ENCODE measurements around the gene GNA14. TPM values are rescaled to one million over a fixed set of nuclear protein-coding genes. Genes with fewer than 3 reads are reported as not detected.

GNA14 gene
- total RNA-seq, 1 experiment from 2014 or later = 0.25 TPM

- TF ChIP-seq SIN3A (IDR thresholded peaks at IDR 0.05; ENCODE audit: low read depth) = no peak
- no peak for TF ChIP-seq POLR2AphosphoS5 (IDR thresholded peaks at IDR 0.05; ENCODE audit: low read depth, low read length)
- no peak for TF ChIP-seq YY1 (IDR thresholded peaks at IDR 0.05; ENCODE audit: extremely low read depth, insufficient replicate concordance, low read depth, low read length)
Measured at GRCh38 chr9:77601476-77602099, 46.5 kb downstream of the GNA14 start (continued).

GRCh38 chr9:77600810-77601209 lies 47.3 kb downstream of the GNA14 start:
- no peak for ATAC-seq
- H3K27ac ChIP-seq (ENCODE audit: low read depth, low read length) = no peak overlapping the region
- H3K27me3 ChIP-seq (ENCODE audit: insufficient read depth, low read length) = peaks cover 15% of the 10 kb centered on the region; the same call in 1 of the 2 replicates
- ChIA-PET RAD21 (ENCODE audit: low non-redundant PET in 1 of 2, low total read pairs in 2 of 2, uncharacterized antibody in 2 of 2, unreplicated experiment in 2 of 2) (no interaction called here), POLR2A (no interaction called here), CTCF (no interaction called here)
- intact Hi-C loops (cut with micrococcal nuclease) = no loop called here
- H3K4me2 ChIP-seq (ENCODE audit: low read length) = no peak overlapping the region
- no peak overlapping the region for H3K4me3 ChIP-seq (replicated peaks in 1 of 2; ENCODE audit: low read depth in 1 of 2, low read length in 2 of 2)
- no peak for TF ChIP-seq FOSL1 (IDR thresholded peaks at IDR 0.05; ENCODE audit: low read depth)
- no peaks in the 10 kb centered on the region for H4K20me1 ChIP-seq (ENCODE audit: insufficient read depth)
- no peaks in the 10 kb centered on the region for H3K9me2 ChIP-seq (ENCODE audit: insufficient read depth)
- no peaks in the 10 kb centered on the region for H3K79me2 ChIP-seq (ENCODE audit: insufficient read depth, low read length)
- no peaks in the 10 kb centered on the region for H3K9me3 ChIP-seq (ENCODE audit: control insufficient read depth in 1 of 2, insufficient read depth in 1 of 2, low read depth in 1 of 2, low read length in 2 of 2)
- H3K4me1 ChIP-seq (ENCODE audit: control insufficient read depth in 1 of 2, insufficient read depth in 2 of 2, low read length in 2 of 2) = no peaks in the 10 kb centered on the region
- H3K36me3 ChIP-seq (ENCODE audit: control insufficient read depth in 1 of 2, insufficient read depth in 2 of 2, low read length in 2 of 2) = no peaks in the 10 kb centered on the region
- no peak overlapping the region for H3K9ac ChIP-seq (ENCODE audit: low read length)
- BruUV-seq (replicated peaks) = no TSS peak
- no peak for DNase-seq (ENCODE audit: low read depth, low spot score)
- no peak overlapping the region for H2AFZ ChIP-seq (ENCODE audit: low read depth, low read length, poor library complexity, severe bottlenecking)

GRCh38 chr9:77599492-77599891 lies 48.6 kb downstream of the GNA14 start:
- no peak for DNase-seq (ENCODE audit: low read depth, low spot score)
- Histone ChIP-seq H3K9me2 (ENCODE audit: insufficient read depth) (no peaks in the 10 kb centered on the region), H3K9ac (ENCODE audit: low read length) (no peak overlapping the region), H3K4me3 (replicated peaks in 1 of 2; ENCODE audit: low read depth in 1 of 2, low read length in 2 of 2) (no peak overlapping the region), H3K27me3 (ENCODE audit: insufficient read depth, low read length) (peaks cover 9% of the 10 kb centered on the region; the same call in 1 of the 2 replicates), H3K9me3 (ENCODE audit: control insufficient read depth in 1 of 2, insufficient read depth in 1 of 2, low read depth in 1 of 2, low read length in 2 of 2) (no peaks in the 10 kb centered on the region), H3K4me1 (ENCODE audit: control insufficient read depth in 1 of 2, insufficient read depth in 2 of 2, low read length in 2 of 2) (no peaks in the 10 kb centered on the region), H4K20me1 (ENCODE audit: insufficient read depth) (no peaks in the 10 kb centered on the region), H2AFZ (ENCODE audit: low read depth, low read length, poor library complexity, severe bottlenecking) (no peak overlapping the region), H3K36me3 (ENCODE audit: control insufficient read depth in 1 of 2, insufficient read depth in 2 of 2, low read length in 2 of 2) (no peaks in the 10 kb centered on the region), H3K27ac (ENCODE audit: low read depth, low read length) (no peak overlapping the region), H3K79me2 (ENCODE audit: insufficient read depth, low read length) (no peaks in the 10 kb centered on the region), H3K4me2 (ENCODE audit: low read length) (no peak overlapping the region)
- CTCF ChIA-PET = no interaction called here
- no peak for TF ChIP-seq EGR1 (IDR thresholded peaks at IDR 0.05; ENCODE audit: low read depth)
- TF ChIP-seq YY1 (IDR thresholded peaks at IDR 0.05; ENCODE audit: extremely low read depth, insufficient replicate concordance, low read depth, low read length) = no peak
- no peak for TF ChIP-seq ATF3 (IDR thresholded peaks at IDR 0.05)
- no peak for TF ChIP-seq SIN3A (IDR thresholded peaks at IDR 0.05; ENCODE audit: low read depth)
- TF ChIP-seq TCF7L2 (IDR thresholded peaks at IDR 0.05; ENCODE audit: borderline replicate concordance, extremely low read depth, insufficient read depth, insufficient read length) = no peak
- BruUV-seq (replicated peaks) = no TSS peak
- no peak for ATAC-seq
- RAD21 ChIA-PET (ENCODE audit: low non-redundant PET in 1 of 2, low total read pairs in 2 of 2, uncharacterized antibody in 2 of 2, unreplicated experiment in 2 of 2) = no interaction called here
- intact Hi-C loops (cut with micrococcal nuclease) = no loop called here
- POLR2A ChIA-PET = no interaction called here
